Transverse colon (tissue), 4 donors: ENCODE data around the gene SMIM9.

Experiments
- EP300 ChIP-seq: sonication (generic); formaldehyde crosslinking; IDR thresholded peaks from one replicate; pipeline ENCODE4 v1.6.1; 2017; ENCODE audit warnings: antibody characterized with exemption, low read depth
- POLR2AphosphoS5 ChIP-seq, 3 donors: sonication (generic); formaldehyde crosslinking; IDR thresholded peaks; one replicate each; pipeline ENCODE4 v1.6.1; 2016; ENCODE audit warnings: antibody characterized with exemption in 3 of 3
- TF ChIP-seq, protein P1 (sequence below), 5 experiments: fragments of 200-600 bp in 3 of 5; fragments of 450-650 bp in 2 of 5; sonication (generic) in 3 of 5; IDR thresholded peaks; 1 replicate in 2 of 5; 2 replicates in 3 of 5; pipeline ENCODE4 v1.5.1; 2016 to 2017; ENCODE audit warnings: antibody characterized with exemption in 5 of 5, inconsistent platforms in 3 of 5, mild to moderate bottlenecking in 2 of 5, moderate library complexity in 1 of 5

DNA sequence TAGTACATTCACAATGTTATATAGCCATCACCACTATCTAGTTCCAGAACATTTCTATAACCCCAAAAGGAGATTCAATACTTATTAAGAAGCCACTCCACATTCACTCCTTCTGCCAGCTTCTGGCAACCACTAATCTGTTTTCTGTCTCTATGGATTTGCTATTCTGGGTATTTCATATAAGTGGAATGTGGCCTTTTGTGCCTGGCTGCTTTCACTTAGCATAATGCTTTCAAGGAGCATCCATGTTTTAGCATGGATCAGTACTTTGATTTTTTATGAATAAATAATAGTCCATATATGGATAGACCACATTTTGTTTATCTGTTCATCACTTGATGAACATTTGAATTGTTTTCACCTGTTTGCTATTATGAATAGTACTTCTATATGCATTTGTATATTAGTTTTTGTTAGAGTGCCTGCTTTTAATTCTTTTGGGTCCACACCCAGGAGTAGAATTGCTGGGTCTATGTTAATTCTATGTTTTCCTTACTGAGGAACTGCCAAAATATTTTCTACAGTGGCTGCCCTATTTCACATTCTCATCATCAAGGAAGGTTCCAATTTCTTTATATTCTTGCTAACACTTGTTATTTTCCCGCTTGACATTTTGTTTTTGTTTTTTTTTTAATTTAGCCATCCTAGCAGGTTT lies 16.6 kb upstream of the SMIM9 start:
- TF ChIP-seq, protein P1, sequence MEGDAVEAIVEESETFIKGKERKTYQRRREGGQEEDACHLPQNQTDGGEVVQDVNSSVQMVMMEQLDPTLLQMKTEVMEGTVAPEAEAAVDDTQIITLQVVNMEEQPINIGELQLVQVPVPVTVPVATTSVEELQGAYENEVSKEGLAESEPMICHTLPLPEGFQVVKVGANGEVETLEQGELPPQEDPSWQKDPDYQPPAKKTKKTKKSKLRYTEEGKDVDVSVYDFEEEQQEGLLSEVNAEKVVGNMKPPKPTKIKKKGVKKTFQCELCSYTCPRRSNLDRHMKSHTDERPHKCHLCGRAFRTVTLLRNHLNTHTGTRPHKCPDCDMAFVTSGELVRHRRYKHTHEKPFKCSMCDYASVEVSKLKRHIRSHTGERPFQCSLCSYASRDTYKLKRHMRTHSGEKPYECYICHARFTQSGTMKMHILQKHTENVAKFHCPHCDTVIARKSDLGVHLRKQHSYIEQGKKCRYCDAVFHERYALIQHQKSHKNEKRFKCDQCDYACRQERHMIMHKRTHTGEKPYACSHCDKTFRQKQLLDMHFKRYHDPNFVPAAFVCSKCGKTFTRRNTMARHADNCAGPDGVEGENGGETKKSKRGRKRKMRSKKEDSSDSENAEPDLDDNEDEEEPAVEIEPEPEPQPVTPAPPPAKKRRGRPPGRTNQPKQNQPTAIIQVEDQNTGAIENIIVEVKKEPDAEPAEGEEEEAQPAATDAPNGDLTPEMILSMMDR (IDR thresholded peaks at IDR 0.05): no peak
- TF ChIP-seq POLR2AphosphoS5 (IDR thresholded peaks at IDR 0.05) (no peak), EP300 (no peak)
